HG02678 (cell line): ENCODE data around the gene LRPAP1.
A peak's percentile ranks its signal among the peaks of the same experiment; 100 is the strongest.
"Not testable (repeated sequence)": the region's sequence is repeated elsewhere in the genome, so short reads cannot be mapped to it uniquely, and the experiment has no call there.

Experiments used
- ATAC-seq: cut with Tn5 transposase; IDR thresholded peaks from one replicate; pipeline ENCODE4 v1.9.1; 2021; ENCODE audit warnings: mild to moderate bottlenecking, moderate library complexity; ENCODE audit not compliant: unreplicated experiment

Gene LRPAP1

GRCh38 chr4:3531879-3532750 lies at the start of gene LRPAP1:
TSS of gene LRPAP1 (minus strand) at chr4:3532422. CDS start at chr4:3532412, 10 bp downstream.
- peak; percentile 83 for ATAC-seq

- not testable (repeated sequence) for ATAC-seq
These were observed 49.3 kb upstream of the LRPAP1 start for GRCh38 chr4:3581334-3582090.

GRCh38 chr4:3580859-3581258 lies 48.6 kb upstream of the LRPAP1 start:
- ATAC-seq, result not testable (repeated sequence)

GRCh38 chr4:3578527-3579144 lies 46.4 kb upstream of the LRPAP1 start:
- not testable (repeated sequence) for ATAC-seq

GRCh38 chr4:3578052-3578451 lies 45.8 kb upstream of the LRPAP1 start:
- ATAC-seq, result not testable (repeated sequence)

- ATAC-seq, result not testable (repeated sequence)
These were observed 45.1 kb upstream of the LRPAP1 start for GRCh38 chr4:3577208-3577892.

- not testable (repeated sequence) for ATAC-seq
These were observed 44.4 kb upstream of the LRPAP1 start for GRCh38 chr4:3576533-3577207.

- ATAC-seq, result not testable (repeated sequence)
These were observed 43.5 kb upstream of the LRPAP1 start for GRCh38 chr4:3575426-3576369.

- ATAC-seq, result not testable (repeated sequence)
These were observed 42.6 kb upstream of the LRPAP1 start for GRCh38 chr4:3574865-3575264.

- ATAC-seq, result not testable (repeated sequence)
These were observed 42.1 kb upstream of the LRPAP1 start for GRCh38 chr4:3574346-3574745.

- ATAC-seq, result no peak
These were observed 40.9 kb upstream of the LRPAP1 start for GRCh38 chr4:3573131-3573530.

GRCh38 chr4:3572363-3572762 lies 40.1 kb upstream of the LRPAP1 start:
- no peak for ATAC-seq

GRCh38 chr4:3571921-3572320 lies 39.7 kb upstream of the LRPAP1 start:
- no peak for ATAC-seq

GRCh38 chr4:3570923-3571322 lies 38.7 kb upstream of the LRPAP1 start:
- ATAC-seq, result not testable (repeated sequence)

GRCh38 chr4:3569611-3570010 lies 37.4 kb upstream of the LRPAP1 start:
- ATAC-seq, result not testable (repeated sequence)

- ATAC-seq, result not testable (repeated sequence)
These were observed 34.5 kb upstream of the LRPAP1 start for GRCh38 chr4:3566701-3567100.

- not testable (repeated sequence) for ATAC-seq
These were observed 34.1 kb upstream of the LRPAP1 start for GRCh38 chr4:3566301-3566700.

GRCh38 chr4:3564948-3565347 lies 32.7 kb upstream of the LRPAP1 start:
- ATAC-seq, result not testable (repeated sequence)

GRCh38 chr4:3563403-3563802 lies 31.2 kb upstream of the LRPAP1 start:
- no peak for ATAC-seq
